ENCODE results near the gene NPC1.
A peak's percentile ranks its signal among the peaks of the same experiment; 100 is the strongest.
"Not testable (repeated sequence)": the region's sequence is repeated elsewhere in the genome, so short reads cannot be mapped to it uniquely, and the experiment has no call there.

Gene NPC1

DNA sequence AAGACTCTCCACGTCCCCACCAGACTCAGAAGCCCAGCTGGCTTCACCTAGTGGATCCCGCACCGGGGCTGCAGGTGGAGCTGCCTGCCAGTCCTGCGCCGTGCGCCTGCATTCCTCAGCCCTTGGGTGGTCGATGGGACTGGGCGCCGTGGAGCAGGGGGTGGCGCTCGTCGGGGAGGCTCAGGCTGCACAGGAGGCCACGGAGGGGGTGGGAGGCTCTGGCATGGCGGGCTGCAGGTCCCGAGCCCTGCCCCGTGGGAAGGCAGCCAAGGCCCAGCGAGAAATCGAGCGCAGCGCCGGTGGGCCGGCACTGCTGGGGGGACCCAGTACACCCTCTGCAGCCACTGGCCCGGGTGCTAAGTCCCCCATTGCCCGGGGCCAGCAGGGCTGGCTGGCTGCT lies 8.8 kb downstream of the NPC1 start:
- H3K4me3 Mint-ChIP-seq, H3K9me3 Mint-ChIP-seq, H3K27ac Mint-ChIP-seq, H3K27me3 Mint-ChIP-seq: not testable (repeated sequence)
- peaks cover 60% of the 10 kb centered on the region for H3K36me3 Mint-ChIP-seq (ENCODE audit: low read depth)
- peaks cover 71% of the 10 kb centered on the region for H3K4me1 Mint-ChIP-seq (ENCODE audit: low read depth)
- intact Hi-C loops (cut with micrococcal nuclease), result loop anchor here (5.0 kb wide), 1 partner anchor 35 kb away; no protein-coding TSS in a partner anchor

- peak overlapping the region; percentile 71 for H3K27ac Mint-ChIP-seq
- intact Hi-C loops (cut with micrococcal nuclease), result loop anchor here (5.0 kb wide), 1 partner anchor 33 kb away; no protein-coding TSS in a partner anchor
- H3K4me3 Mint-ChIP-seq, result no peak overlapping the region
- H3K9me3 Mint-ChIP-seq, result no peaks in the 10 kb centered on the region
- no peaks in the 10 kb centered on the region for H3K27me3 Mint-ChIP-seq
- H3K36me3 Mint-ChIP-seq (ENCODE audit: low read depth), result peaks cover 57% of the 10 kb centered on the region
- H3K4me1 Mint-ChIP-seq (ENCODE audit: low read depth), result peaks cover 52% of the 10 kb centered on the region
Measured at GRCh38 chr18:23575309-23575651, 11.0 kb downstream of the NPC1 start.

DNA sequence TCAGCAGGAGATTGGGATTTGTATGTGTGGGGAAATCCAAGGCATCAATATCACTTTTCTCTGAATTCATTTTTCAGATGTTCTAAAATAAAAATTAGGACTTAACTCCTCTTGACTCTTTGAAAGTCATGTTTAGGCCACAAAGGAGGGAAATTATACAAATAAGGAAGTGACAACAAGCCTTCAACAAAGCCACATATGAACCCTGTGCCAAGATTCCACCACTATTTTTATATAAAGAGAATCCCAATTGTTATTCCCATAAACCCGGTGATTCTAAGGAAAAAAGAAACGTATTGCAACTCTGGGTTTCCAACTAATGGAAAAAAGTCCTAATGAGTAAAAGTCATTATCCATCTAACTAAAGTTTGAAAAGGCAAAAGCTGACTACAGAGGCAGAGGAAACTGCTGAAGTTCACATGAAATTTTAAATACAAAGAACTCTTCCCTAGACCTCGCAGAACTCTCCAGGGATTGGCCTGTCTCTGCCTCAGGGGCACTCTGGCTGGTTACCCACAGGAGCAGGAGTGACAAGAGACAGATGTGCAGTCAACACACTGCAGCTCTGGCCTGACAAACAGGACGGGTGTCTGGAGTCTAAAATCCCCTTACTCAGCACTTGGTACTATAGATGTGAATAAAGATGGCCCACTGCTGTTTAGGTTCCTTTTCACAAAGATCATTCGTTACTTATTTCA lies 11.5 kb downstream of the NPC1 start:
- H3K36me3 Mint-ChIP-seq (ENCODE audit: low read depth), result peaks cover 60% of the 10 kb centered on the region
- intact Hi-C loops (cut with micrococcal nuclease), result loop anchor here (5.0 kb wide), 1 partner anchor 32 kb away; no protein-coding TSS in a partner anchor
- H3K27ac Mint-ChIP-seq, result peak overlapping the region; percentile 71
- H3K9me3 Mint-ChIP-seq, result no peaks in the 10 kb centered on the region
- H3K4me1 Mint-ChIP-seq (ENCODE audit: low read depth), result peaks cover 47% of the 10 kb centered on the region
- no peaks in the 10 kb centered on the region for H3K27me3 Mint-ChIP-seq
- H3K4me3 Mint-ChIP-seq, result no peak overlapping the region

DNA sequence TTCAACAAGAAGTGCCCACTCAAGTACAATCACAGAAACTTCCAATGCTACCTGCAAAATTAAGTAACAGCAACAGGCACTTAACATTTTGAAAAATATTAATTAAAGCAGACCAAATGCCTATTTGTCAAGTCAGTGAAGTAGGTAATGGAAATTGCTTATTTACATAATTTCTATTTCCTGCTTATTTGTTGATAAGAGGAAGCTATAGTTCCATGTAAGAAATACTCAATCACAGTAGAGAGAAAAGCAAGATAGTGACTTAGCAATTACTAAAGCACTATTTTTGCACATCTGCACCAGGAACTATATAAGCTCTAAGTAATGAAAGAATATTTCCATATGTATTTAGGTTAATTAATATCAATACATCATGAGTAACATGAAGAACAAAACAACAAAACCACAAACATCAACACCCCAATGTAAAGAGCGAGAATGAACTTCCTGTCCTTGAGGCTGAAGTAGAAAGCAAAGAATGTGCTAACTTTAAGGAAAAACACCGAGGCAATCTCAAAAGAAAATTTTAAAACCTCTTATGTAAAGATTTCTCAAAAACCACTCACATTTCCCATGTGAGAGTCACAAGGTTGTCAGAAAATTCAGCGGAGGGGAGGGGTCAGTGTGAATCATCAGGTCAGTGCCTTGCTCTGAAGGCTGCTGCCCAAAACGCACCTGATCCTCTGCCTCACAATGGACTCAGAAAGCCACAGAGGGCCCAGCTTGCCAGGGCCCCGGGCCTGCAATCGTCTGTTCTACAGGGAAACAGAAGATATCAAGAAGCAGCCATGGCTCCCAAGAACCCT lies 12.5 kb downstream of the NPC1 start:
- peaks cover 65% of the 10 kb centered on the region for H3K36me3 Mint-ChIP-seq (ENCODE audit: low read depth)
- no peaks in the 10 kb centered on the region for H3K27me3 Mint-ChIP-seq
- H3K4me3 Mint-ChIP-seq, result peak overlapping the region; percentile 9
- H3K4me1 Mint-ChIP-seq (ENCODE audit: low read depth), result peaks cover 37% of the 10 kb centered on the region
- no peaks in the 10 kb centered on the region for H3K9me3 Mint-ChIP-seq
- peak overlapping the region; percentile 71 for H3K27ac Mint-ChIP-seq
- intact Hi-C loops (cut with micrococcal nuclease), result no loop called here

- Mint-ChIP-seq H3K27me3 (no peaks in the 10 kb centered on the region), H3K4me3 (no peak overlapping the region), H3K27ac (peak overlapping the region; percentile 71), H3K4me1 (ENCODE audit: low read depth) (peaks cover 29% of the 10 kb centered on the region), H3K9me3 (no peaks in the 10 kb centered on the region), H3K36me3 (ENCODE audit: low read depth) (peaks cover 66% of the 10 kb centered on the region)
- intact Hi-C loops (cut with micrococcal nuclease), result no loop called here
Measured at GRCh38 chr18:23573020-23573419, 13.3 kb downstream of the NPC1 start.

DNA sequence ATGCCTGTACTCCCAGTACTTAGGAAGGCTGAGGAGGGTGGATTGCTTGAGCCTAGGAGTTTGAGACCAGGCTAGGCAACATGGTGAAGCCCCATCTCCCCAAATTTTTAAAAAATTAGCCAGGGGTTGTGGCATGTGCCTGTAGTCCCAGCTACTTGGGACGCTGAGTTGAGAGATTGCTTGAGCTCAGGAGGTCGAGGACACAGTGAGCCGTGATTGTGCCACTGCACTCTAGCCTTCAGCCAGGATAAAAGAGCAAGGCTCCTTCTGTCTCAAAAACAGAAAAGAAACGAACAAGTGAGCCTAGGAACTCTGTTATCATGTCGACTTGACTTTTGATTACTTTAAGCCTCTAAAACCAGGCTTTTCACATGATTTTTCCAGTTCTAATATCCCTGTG lies 13.7 kb downstream of the NPC1 start:
- H3K36me3 Mint-ChIP-seq (ENCODE audit: low read depth), result peaks cover 71% of the 10 kb centered on the region
- intact Hi-C loops (cut with micrococcal nuclease), result no loop called here
- H3K27me3 Mint-ChIP-seq, result no peaks in the 10 kb centered on the region
- no peak overlapping the region for H3K4me3 Mint-ChIP-seq
- no peak overlapping the region for H3K27ac Mint-ChIP-seq
- peaks cover 27% of the 10 kb centered on the region for H3K4me1 Mint-ChIP-seq (ENCODE audit: low read depth)
- H3K9me3 Mint-ChIP-seq, result no peaks in the 10 kb centered on the region

- Mint-ChIP-seq H3K27ac (no peak overlapping the region), H3K9me3 (no peaks in the 10 kb centered on the region), H3K4me1 (ENCODE audit: low read depth) (peaks cover 27% of the 10 kb centered on the region), H3K27me3 (no peaks in the 10 kb centered on the region), H3K36me3 (ENCODE audit: low read depth) (peaks cover 71% of the 10 kb centered on the region), H3K4me3 (no peak overlapping the region)
- intact Hi-C loops (cut with micrococcal nuclease), result no loop called here
Measured at GRCh38 chr18:23572012-23572411, 14.3 kb downstream of the NPC1 start.

GRCh38 chr18:23570912-23571504 lies 15.3 kb downstream of the NPC1 start:
- Mint-ChIP-seq H3K27me3 (no peaks in the 10 kb centered on the region), H3K27ac (no peak overlapping the region), H3K36me3 (ENCODE audit: low read depth) (peaks cover 71% of the 10 kb centered on the region), H3K4me3 (no peak overlapping the region), H3K4me1 (ENCODE audit: low read depth) (peaks cover 21% of the 10 kb centered on the region), H3K9me3 (no peaks in the 10 kb centered on the region)
- intact Hi-C loops (cut with micrococcal nuclease), result no loop called here

- no peak overlapping the region for H3K27ac Mint-ChIP-seq
Measured at GRCh38 chr18:23569299-23570063, 16.8 kb downstream of the NPC1 start.

DNA sequence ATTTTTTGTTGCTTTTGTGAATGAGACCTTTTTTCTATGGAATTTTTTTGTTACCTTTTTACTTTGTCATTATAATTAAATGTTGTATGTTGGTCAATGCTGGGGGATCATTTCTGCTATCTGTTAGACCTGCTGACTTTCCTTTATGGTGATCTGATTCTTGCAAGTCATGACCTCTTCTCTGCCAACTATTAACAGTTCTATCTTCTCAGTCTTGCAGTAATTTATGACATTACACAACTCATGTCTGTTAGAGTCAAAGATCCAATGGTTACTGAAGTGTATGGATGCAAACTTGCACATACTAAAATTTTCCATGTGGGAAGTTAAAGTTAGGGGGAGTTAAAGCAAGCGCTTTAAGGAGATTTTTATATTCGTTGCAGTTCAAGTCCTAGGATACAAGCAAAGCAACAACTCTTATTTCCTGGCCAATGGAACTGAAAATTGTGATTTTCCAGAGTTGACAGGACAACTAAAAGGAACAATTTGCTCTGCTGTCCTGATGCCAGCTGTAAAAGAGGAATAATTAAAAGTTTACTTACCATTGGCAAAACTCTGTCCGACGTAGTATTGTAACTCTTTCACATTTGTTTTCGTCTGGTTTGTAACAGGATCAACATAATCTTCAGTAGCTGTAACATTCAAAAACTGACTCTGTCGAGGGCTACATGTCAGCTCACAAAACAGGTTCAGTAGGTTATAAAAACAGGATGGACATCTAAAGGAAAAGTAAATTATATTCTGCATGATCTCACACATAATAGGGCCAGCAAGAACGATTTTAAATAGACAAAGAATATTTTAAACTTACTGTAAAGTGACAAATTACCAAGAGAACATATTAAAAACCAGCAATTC lies 17.8 kb downstream of the NPC1 start:
- intact Hi-C loops (cut with micrococcal nuclease), result no loop called here
- H3K27ac Mint-ChIP-seq, result no peak overlapping the region
- no peak overlapping the region for H3K4me3 Mint-ChIP-seq
- H3K4me1 Mint-ChIP-seq (ENCODE audit: low read depth), result peaks cover 4% of the 10 kb centered on the region
- H3K36me3 Mint-ChIP-seq (ENCODE audit: low read depth), result peaks cover 80% of the 10 kb centered on the region
- H3K9me3 Mint-ChIP-seq, result no peaks in the 10 kb centered on the region
- no peaks in the 10 kb centered on the region for H3K27me3 Mint-ChIP-seq

More at GRCh38 chr18:23569299-23570063, 16.8 kb downstream of the NPC1 start:
- peaks cover 14% of the 10 kb centered on the region for H3K4me1 Mint-ChIP-seq (ENCODE audit: low read depth)
- intact Hi-C loops (cut with micrococcal nuclease), result no loop called here
- peaks cover 77% of the 10 kb centered on the region for H3K36me3 Mint-ChIP-seq (ENCODE audit: low read depth)
- no peaks in the 10 kb centered on the region for H3K27me3 Mint-ChIP-seq
- H3K4me3 Mint-ChIP-seq, result no peak overlapping the region
- H3K9me3 Mint-ChIP-seq, result no peaks in the 10 kb centered on the region

GRCh38 chr18:23567671-23568070 lies 18.6 kb downstream of the NPC1 start:
- H3K9me3 Mint-ChIP-seq, result no peaks in the 10 kb centered on the region
- H3K36me3 Mint-ChIP-seq (ENCODE audit: low read depth), result peaks cover 84% of the 10 kb centered on the region
- no peaks in the 10 kb centered on the region for H3K27me3 Mint-ChIP-seq
- intact Hi-C loops (cut with micrococcal nuclease), result no loop called here
- no peaks in the 10 kb centered on the region for H3K4me1 Mint-ChIP-seq (ENCODE audit: low read depth)
- no peak overlapping the region for H3K27ac Mint-ChIP-seq
- H3K4me3 Mint-ChIP-seq, result no peak overlapping the region

DNA sequence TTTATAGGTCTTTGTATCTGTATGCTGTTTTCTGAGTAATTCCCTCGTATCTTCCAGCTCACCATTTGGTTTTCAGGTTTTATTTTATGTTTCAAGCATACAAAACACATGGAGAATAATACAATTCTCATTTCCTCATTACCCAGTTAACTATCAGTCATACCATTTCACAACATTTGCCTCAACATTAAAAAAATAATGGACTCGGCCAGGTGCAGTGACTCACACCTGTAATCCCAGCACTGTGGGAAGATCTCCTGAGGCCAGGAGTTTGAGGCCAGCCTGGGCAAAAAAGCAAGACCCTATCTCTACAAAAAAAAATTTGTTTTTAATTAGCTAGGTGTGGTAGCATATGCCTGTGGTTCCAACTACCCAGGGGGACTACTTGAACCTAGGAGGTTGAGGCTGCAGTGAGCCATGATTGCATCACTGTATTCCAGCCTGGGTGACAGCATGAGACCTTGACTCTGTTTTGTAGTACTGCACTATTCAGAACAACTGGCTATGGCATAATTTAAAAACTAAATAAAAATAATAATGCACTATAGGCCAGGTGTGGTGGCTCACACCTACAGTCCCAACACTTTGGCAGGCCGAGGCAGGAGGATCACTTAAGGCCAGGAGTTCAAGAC lies 20.3 kb downstream of the NPC1 start:
- no peak overlapping the region for H3K27ac Mint-ChIP-seq
- intact Hi-C loops (cut with micrococcal nuclease), result no loop called here
- no peaks in the 10 kb centered on the region for H3K27me3 Mint-ChIP-seq

More for the DNA sequence above, 20.3 kb downstream of the NPC1 start:
- Mint-ChIP-seq H3K4me1 (ENCODE audit: low read depth) (no peaks in the 10 kb centered on the region), H3K9me3 (no peaks in the 10 kb centered on the region), H3K36me3 (ENCODE audit: low read depth) (peaks cover 91% of the 10 kb centered on the region), H3K4me3 (no peak overlapping the region)

Data from dendritic cell treated with granulocyte-macrophage colony-stimulating factor and Interleukin-4, amounts not matched to agents 40 ng/mL and 50 ng/mL, for 4 days (primary cell).